Naive B cell (primary cell): ENCODE measurements around the gene LRRC73. TPM values are rescaled to one million over a fixed set of nuclear protein-coding genes. Genes with fewer than 3 reads are reported as not detected.
"Not testable (repeated sequence)": the region's sequence is repeated elsewhere in the genome, so short reads cannot be mapped to it uniquely, and the experiment has no call there.

Experiments used
- ATAC-seq, 2 donors: fragments of 150-1000 bp; cut with Tn5 transposase; 2 replicates each; pipeline ENCODE4 v1.10.0; 2021; ENCODE audit warnings: low read depth in 2 of 2, mild to moderate bottlenecking in 2 of 2, moderate library complexity in 2 of 2
- DNase-seq: peaks from one replicate; pipeline ENCODE4 v3.0.0; 2022
- H3K27ac Mint-ChIP-seq, 6 donors: one replicate each; pipeline ENCODE4 v1.8.0; 2020 to 2022; ENCODE audit warnings: mild to moderate bottlenecking in 6 of 6, mixed read lengths in 6 of 6, moderate library complexity in 5 of 6, inconsistent platforms in 2 of 6
- H3K27me3 Mint-ChIP-seq, 3 donors: one replicate each; pipeline ENCODE4 v1.8.0; 2021 to 2022; ENCODE audit warnings: mixed read lengths in 3 of 3, mild to moderate bottlenecking in 1 of 3
- H3K36me3 Mint-ChIP-seq, 2 donors: one replicate each; pipeline ENCODE4 v1.8.0; 2020 to 2022; ENCODE audit warnings: mixed read lengths in 2 of 2, inconsistent platforms in 1 of 2, mild to moderate bottlenecking in 1 of 2
- H3K4me1 Mint-ChIP-seq, 3 donors: one replicate each; pipeline ENCODE4 v1.8.0; 2020 to 2022; ENCODE audit warnings: mixed read lengths in 3 of 3, inconsistent platforms in 1 of 3, mild to moderate bottlenecking in 1 of 3, moderate library complexity in 1 of 3
- H3K4me3 Mint-ChIP-seq, 8 donors: one replicate each; pipeline ENCODE4 v1.8.0; 2020 to 2022; ENCODE audit warnings: mild to moderate bottlenecking in 8 of 8, mixed read lengths in 8 of 8, moderate library complexity in 8 of 8, inconsistent platforms in 2 of 8
- H3K9me3 Mint-ChIP-seq, 7 donors: one replicate each; pipeline ENCODE4 v1.8.0; 2020 to 2022; ENCODE audit warnings: mixed read lengths in 7 of 7, mild to moderate bottlenecking in 5 of 7, inconsistent platforms in 2 of 7, moderate library complexity in 1 of 7
- polyA plus RNA-seq, 6 donors: library from polyadenylated mRNA; unstranded; fragments of 300-500 nt; fragmentation: Illumina TruSeq; gene quantifications; one replicate each; pipeline ENCODE4 v1.2.3, GENCODE V29; 2021; ENCODE audit warnings: low read depth in 6 of 6

LRRC73 gene, protein sequence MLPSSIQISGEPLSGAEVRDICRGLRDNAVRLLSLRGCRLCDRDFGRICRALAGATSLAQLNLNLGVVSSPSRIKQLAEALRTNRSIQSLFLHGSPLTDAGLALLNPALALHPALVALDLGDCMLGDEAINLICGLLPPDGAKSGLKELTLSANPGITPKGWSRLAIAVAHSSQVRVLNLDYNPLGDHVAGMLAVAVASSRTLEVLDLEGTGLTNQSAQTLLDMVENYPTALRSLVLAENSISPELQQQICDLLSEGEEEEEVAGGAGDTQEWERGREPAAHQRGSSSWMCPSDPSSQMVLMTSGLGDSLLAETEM
- not detected for polyA plus RNA-seq

DNA sequence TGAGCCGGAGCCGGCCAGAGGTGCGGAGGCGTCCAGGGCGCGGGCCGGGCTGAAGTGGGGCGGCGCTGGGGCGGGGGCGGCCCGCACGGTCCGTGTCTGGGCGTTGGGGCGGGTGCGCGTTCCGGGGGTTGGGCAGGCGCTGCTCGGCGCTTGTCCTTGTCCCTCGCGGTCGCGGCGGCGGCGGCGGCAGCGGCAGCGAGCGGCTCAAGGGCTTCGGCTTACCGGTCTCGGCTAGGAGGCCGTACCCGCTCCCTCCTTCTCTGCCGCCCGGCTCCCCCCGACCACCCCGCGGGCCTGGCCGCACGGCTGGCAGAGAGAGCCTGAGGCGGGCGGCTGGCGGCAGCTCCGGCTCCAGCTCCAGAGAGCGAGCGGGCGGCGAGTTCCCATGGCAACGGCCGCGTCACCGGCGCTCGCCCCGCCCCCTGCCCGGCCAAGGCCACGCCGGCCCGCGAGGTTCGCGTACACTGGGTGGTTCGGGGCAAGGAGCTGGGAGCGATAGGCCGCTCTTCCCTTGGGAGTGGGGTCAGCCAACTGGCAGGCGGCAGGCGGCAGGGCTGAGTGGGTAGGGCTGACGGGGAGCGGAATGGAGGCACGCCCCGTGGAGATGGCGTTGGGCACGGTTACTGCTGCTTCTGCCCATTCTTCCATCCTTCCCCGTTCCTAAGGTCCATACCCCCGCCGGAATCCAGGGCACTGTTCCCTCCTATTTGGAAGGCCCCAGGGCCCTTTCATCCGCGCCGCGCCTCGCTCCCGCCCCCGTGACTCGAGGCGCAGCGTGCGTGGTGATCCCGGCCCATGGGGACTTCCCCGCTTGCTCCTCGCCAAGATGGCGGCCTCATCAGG, at the start of gene LRRC73:
Gene LRRC73, minus strand, starts transcription at position 363 of the 843 bp plus-strand sequence. CDS start 561 bp downstream, outside the sequence.
- ATAC-seq (peak; percentile 83 to 85), DNase-seq (peak; percentile 84)
- Mint-ChIP-seq H3K4me1 (peaks cover 28 to 53% (median 45%) of the 10 kb centered on the region in 3 donors), H3K36me3 (peaks cover 13 to 18% of the 10 kb centered on the region in 2 donors), H3K27ac (peak within 1 kb of the TSS in 5 of 6 donors; percentile 75 to 85 (median 80)), H3K27me3 (peaks cover 11 to 18% (median 17%) of the 10 kb centered on the region in 3 donors), H3K9me3 (no peaks in the 10 kb centered on the region), H3K4me3 (peak within 1 kb of the TSS; percentile 76 to 93 (median 88))

DNA sequence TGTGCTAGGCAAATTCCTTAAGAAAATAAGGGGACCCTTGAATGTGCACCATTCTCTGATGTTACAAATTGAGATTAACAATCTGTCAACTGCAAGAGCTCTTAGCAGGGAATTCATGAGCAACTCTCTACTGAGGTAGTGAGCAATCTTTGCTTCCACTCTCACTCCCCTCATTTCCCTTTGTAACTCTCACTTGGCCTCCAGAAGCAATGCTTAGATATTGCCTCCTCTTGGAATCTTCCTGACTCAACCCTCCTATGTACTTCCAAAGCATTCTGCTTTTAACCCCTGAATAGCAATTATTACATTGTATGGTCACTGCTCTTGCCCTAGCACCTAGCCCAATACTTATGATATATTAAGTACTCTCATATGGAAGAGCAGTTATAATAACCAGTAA, 49.2 kb upstream of the LRRC73 start:
- no peak for DNase-seq
- Mint-ChIP-seq H3K27me3 (no peaks in the 10 kb centered on the region), H3K9me3 (no peaks in the 10 kb centered on the region), H3K36me3 (peaks cover 16 to 30% of the 10 kb centered on the region in 2 donors), H3K4me3 (no peak overlapping the region), H3K4me1 (no peaks in the 10 kb centered on the region), H3K27ac (no peak overlapping the region)
- ATAC-seq, result no peak

DNA sequence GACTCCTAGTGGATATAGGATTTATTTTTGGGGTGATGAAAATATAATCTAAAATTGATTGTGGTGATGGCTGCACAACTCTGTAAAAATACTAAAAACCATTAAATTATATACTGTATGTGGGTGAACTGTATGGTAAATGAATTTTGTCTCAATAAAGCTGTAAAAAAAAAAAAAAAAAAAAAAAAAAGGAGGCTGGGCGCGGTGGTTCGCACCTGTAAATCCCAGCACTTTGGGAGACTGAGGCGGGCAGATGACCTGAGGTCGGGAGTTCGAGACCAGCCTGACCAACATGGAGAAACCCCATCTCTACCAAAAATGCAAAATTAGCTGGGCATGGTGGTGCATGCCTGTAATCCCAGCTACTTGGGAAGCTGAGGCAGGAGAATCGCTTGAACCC, 47.5 kb upstream of the LRRC73 start:
- H3K4me3 Mint-ChIP-seq, H3K27me3 Mint-ChIP-seq, H3K9me3 Mint-ChIP-seq, DNase-seq, H3K4me1 Mint-ChIP-seq, ATAC-seq: not testable (repeated sequence)
- peak overlapping the region in 1 of 6 donors; percentile 75 for H3K27ac Mint-ChIP-seq
- peaks cover 25 to 35% of the 10 kb centered on the region in 2 donors for H3K36me3 Mint-ChIP-seq

DNA sequence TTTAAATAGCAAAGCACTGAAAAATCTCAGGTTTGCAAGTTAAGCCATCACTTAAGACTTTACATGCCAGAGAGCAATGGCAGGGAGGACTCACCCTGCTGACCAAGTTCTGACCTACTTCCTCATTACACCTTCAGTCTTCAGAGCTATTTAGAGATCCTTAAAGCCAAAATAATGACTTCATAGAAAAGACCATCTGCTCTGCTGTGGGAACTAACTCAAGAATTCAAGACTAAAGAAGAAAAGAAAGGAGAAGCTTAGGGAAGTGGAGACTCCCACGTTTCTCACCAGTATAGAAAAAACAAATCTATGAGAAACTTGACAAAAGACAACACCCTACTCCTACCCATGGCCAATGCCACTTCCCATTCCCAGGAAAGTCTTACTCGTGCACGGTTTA, 37.1 kb upstream of the LRRC73 start:
- peak; percentile 25 to 50 for ATAC-seq
- H3K36me3 Mint-ChIP-seq, result peaks cover 21 to 25% of the 10 kb centered on the region in 2 donors

DNA sequence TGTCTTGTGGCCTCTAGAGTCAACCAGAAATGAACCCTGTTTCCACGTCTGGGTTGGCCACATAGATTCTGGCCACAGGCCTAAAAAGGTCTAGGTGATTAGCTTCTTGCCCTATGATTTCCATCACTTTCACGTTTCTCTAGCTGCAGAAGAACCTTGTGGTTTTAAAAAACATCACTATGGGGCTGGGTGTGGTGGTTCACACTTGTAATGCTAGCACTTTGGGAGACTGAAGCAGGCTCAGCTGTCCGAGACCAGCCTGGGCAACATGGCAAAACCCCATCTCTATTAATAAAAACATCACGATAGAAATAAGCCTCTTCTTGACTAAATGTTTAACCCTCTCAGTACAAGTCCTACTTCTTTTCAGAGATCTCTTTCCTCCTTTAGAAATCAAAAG, 34.3 kb upstream of the LRRC73 start:
- Mint-ChIP-seq H3K36me3 (peaks cover 8 to 17% of the 10 kb centered on the region in 2 donors), H3K4me3 (no peak overlapping the region), H3K9me3 (no peaks in the 10 kb centered on the region), H3K4me1 (peaks cover 0 to 3% (median 0%) of the 10 kb centered on the region in 3 donors), H3K27me3 (no peaks in the 10 kb centered on the region), H3K27ac (no peak overlapping the region)
- DNase-seq (no peak), ATAC-seq (peak in 1 of 2 donors; percentile 61)

More for the DNA sequence above, 37.1 kb upstream of the LRRC73 start:
- Mint-ChIP-seq H3K4me3 (no peak overlapping the region), H3K27me3 (no peaks in the 10 kb centered on the region), H3K4me1 (no peaks in the 10 kb centered on the region), H3K27ac (peak overlapping the region in 2 of 6 donors; percentile 64 to 69), H3K9me3 (no peaks in the 10 kb centered on the region)
- no peak for DNase-seq

DNA sequence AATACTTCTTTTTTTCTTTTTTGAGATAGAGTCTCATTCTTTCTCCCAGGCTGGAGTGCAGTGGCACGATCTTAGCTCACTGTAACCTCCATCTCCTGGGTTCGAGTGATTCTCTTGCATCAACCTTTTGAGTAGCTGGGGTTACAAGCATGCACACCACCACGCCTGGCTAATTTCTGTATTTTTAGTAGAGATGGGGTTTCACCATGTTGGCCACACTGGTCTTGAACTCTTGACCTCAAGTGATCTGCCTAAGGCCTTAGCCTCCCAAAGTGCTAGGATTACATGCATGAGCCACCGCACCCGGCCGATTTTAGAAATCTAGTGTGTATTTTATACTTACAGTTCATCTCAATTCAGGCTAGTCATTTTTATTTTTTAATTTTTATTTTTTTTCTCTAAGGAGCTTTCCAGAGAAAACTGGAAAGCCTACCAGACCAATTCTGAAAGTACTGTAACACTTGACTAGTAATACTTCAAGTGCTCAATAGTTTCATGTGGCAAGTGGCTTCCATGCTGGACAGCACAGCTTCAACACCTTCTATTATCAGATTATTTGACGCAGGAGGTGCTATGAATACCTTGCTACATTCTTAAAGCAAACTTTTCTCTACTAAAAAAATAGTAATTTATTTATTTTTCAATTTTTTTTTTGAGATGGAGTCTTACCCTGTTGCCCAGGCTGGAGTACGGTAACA, 31.8 kb upstream of the LRRC73 start:
- DNase-seq (no peak), ATAC-seq (no peak)
- H3K4me3 Mint-ChIP-seq, result no peak overlapping the region
- H3K27ac Mint-ChIP-seq, result peak overlapping the region in 2 of 6 donors; percentile 61 to 74
- peaks cover 15 to 18% of the 10 kb centered on the region in 2 donors for H3K36me3 Mint-ChIP-seq
- no peaks in the 10 kb centered on the region for H3K27me3 Mint-ChIP-seq
- no peaks in the 10 kb centered on the region for H3K9me3 Mint-ChIP-seq
- H3K4me1 Mint-ChIP-seq, result peaks cover 0 to 3% (median 0%) of the 10 kb centered on the region in 3 donors

DNA sequence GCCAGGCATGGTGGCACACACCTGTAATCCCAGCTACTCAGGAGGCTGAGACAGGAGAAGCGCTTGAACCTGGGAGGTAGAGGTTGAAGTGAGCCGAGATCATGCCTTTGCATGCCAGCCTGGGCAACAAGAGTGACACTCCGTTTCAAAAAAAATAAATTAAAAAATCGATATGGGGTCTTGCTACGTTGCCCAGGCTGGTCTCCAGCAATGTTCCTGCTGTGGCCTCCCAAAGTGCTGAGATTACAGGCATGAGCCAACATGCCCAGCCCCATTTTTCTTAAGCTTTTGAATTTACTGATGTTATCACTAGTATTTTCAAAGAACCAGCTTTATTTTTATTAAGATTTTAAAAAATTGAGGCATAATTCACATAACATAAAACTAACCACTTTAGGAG, 30.4 kb upstream of the LRRC73 start:
- H3K4me1 Mint-ChIP-seq, result peaks cover 0 to 3% (median 0%) of the 10 kb centered on the region in 3 donors
- no peaks in the 10 kb centered on the region for H3K27me3 Mint-ChIP-seq
- ATAC-seq (no peak), DNase-seq (no peak)
- H3K9me3 Mint-ChIP-seq, result no peaks in the 10 kb centered on the region
- no peak overlapping the region for H3K27ac Mint-ChIP-seq
- no peak overlapping the region for H3K4me3 Mint-ChIP-seq
- peaks cover 11 to 15% of the 10 kb centered on the region in 2 donors for H3K36me3 Mint-ChIP-seq

DNA sequence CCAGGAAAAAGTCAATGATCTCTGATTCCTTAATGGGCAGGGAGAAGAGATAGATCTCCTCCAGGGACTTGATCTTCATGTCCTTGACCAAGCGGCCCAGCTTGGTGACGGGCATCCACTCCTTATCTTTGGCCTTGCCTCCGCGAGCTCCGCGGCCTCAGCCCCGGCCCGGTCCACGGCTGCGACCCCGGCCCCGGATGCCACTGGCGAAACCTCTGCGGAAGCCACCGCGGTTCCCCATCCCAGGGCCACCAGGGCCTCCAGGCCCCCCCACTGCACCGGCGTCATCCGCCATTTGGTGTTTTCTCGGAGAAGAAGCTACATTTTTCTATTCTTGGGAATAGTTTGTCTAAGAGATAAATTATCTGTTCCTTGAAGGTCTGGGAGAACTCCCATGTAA, 29.3 kb upstream of the LRRC73 start:
- peaks cover 11 to 15% of the 10 kb centered on the region in 2 donors for H3K36me3 Mint-ChIP-seq
- H3K4me1 Mint-ChIP-seq, ATAC-seq, H3K27me3 Mint-ChIP-seq, H3K9me3 Mint-ChIP-seq, H3K4me3 Mint-ChIP-seq, H3K27ac Mint-ChIP-seq, DNase-seq: not testable (repeated sequence)

DNA sequence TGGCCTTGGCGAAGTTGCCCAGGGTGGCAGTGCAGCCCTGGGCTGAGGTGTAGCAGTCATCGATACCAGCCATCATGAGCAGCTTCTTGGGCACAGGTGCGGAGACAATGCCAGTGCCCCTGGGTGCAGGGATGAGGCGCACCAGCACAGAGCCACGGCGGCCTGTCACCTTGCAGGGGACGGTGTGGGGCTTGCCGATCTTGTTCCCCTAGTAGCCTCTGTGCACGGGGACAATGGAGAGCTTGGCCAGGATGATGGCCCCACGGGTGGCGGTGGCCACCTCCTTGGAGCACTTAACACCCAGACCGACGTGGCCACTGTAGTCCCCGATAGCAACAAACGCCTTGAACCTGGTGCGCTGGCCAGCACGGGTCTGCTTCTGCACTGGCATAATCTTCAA, 28.8 kb upstream of the LRRC73 start:
- not testable (repeated sequence) for H3K4me1 Mint-ChIP-seq, ATAC-seq, H3K9me3 Mint-ChIP-seq, DNase-seq, H3K27ac Mint-ChIP-seq, H3K27me3 Mint-ChIP-seq, H3K4me3 Mint-ChIP-seq
- H3K36me3 Mint-ChIP-seq, result peaks cover 11 to 15% of the 10 kb centered on the region in 2 donors

DNA sequence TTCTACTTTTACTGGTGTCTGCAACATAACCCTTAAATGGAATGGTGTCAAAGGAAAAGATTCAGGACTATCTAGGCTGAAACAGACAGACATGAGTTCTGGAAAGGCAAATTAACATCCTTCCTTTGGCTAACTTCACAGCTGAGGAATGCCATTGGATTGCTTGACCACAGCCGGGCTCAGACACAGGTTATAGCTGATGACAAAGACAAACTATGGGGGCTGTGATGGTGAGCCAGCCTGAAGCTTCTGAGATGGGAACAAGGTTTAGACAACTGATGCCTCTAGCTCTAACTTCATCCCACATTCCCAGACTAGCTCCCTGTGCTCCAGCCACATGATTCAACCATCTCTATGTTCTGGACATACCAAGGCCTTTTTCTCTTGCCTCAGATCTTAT, 22.1 kb upstream of the LRRC73 start:
- H3K27ac Mint-ChIP-seq, result no peak overlapping the region
- DNase-seq, result no peak
- no peaks in the 10 kb centered on the region for H3K9me3 Mint-ChIP-seq
- peaks cover 2 to 12% of the 10 kb centered on the region in 2 donors for H3K36me3 Mint-ChIP-seq
- no peaks in the 10 kb centered on the region for H3K27me3 Mint-ChIP-seq
- H3K4me1 Mint-ChIP-seq, result peaks cover 0 to 4% (median 0%) of the 10 kb centered on the region in 3 donors
- no peak overlapping the region for H3K4me3 Mint-ChIP-seq
- no peak for ATAC-seq

DNA sequence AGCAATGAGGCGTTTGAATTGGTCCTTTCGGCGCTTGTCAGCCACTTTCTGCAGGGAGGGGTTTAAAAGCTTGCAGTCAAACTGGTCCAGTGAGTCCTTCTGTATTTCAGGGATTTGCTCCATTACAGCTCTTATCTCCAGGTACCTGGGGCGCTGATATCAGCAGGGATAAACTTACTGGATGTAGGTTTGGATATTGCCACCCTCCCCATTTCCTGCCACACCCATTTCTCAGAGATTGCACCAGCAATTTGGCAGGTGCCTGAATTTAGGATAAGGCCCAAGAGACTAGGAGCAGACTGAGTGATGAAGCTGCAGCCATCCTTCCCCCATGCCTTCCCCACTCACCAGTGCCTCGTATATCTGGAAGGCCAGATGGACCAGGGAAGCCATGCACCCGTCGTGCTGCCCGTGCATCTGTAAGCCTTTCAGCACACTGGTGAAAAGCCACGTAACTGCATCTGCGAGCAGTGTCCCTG, 14.4 kb upstream of the LRRC73 start:
- H3K4me1 Mint-ChIP-seq, result peaks cover 0 to 5% (median 0%) of the 10 kb centered on the region in 3 donors
- H3K9me3 Mint-ChIP-seq, result no peaks in the 10 kb centered on the region
- no peak for ATAC-seq
- peaks cover 15 to 17% of the 10 kb centered on the region in 2 donors for H3K36me3 Mint-ChIP-seq
- no peaks in the 10 kb centered on the region for H3K27me3 Mint-ChIP-seq
- DNase-seq, result no peak
- peak overlapping the region in 1 of 8 donors; percentile 47 for H3K4me3 Mint-ChIP-seq
- H3K27ac Mint-ChIP-seq, result no peak overlapping the region

DNA sequence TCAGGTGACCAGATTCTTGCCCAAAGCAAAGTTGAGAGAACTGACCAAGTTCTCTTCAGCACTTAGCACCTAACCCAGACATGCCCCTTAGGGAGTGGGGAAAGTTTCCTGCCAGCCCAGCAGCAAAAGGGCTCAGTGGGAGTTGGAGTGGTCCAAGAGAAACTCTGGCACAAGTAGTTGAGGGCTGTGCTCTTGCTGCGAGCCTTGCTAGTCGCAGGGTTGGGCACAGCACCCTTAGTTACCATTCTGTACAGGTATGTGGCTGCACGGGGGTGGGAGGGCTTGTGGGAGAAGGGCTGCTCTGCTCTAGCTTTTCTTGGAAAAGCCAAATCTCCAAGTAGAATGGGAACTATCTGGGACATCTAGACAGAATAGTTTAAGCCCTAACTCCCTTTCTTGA, 13.1 kb upstream of the LRRC73 start:
- peaks cover 0 to 5% (median 0%) of the 10 kb centered on the region in 3 donors for H3K4me1 Mint-ChIP-seq
- H3K9me3 Mint-ChIP-seq, result no peaks in the 10 kb centered on the region
- H3K27me3 Mint-ChIP-seq, result no peaks in the 10 kb centered on the region
- no peak overlapping the region for H3K27ac Mint-ChIP-seq
- H3K36me3 Mint-ChIP-seq, result peaks cover 15 to 17% of the 10 kb centered on the region in 2 donors
- no peak for DNase-seq
- no peak overlapping the region for H3K4me3 Mint-ChIP-seq
- no peak for ATAC-seq
